GM12874 (cell line): ENCODE data around the gene ACOXL.

Source experiments
- CTCF ChIP-seq: IDR thresholded peaks from 2 replicates; pipeline ENCODE4 v1.5.1; 2011; ENCODE audit warnings: low read depth, mild to moderate bottlenecking, control low read depth, low read length, moderate library complexity; ENCODE audit not compliant: insufficient read depth

ACOXL gene

GRCh38 chr2:110878150-110878549 is 145.8 kb downstream of the ACOXL start:
- TF ChIP-seq CTCF = no peak

GRCh38 chr2:110881908-110882307 is 149.5 kb downstream of the ACOXL start:
- no peak for TF ChIP-seq CTCF

GRCh38 chr2:110883406-110883805 is 151.0 kb downstream of the ACOXL start:
- no peak for TF ChIP-seq CTCF

GRCh38 chr2:110885256-110885655 is 152.9 kb downstream of the ACOXL start:
- TF ChIP-seq CTCF = no peak

GRCh38 chr2:110886826-110887573 is 154.6 kb downstream of the ACOXL start:
- no peak for TF ChIP-seq CTCF

- no peak for TF ChIP-seq CTCF
These were observed 156.0 kb downstream of the ACOXL start for GRCh38 chr2:110888411-110888810.

- TF ChIP-seq CTCF = no peak
These were observed 159.3 kb downstream of the ACOXL start for GRCh38 chr2:110891626-110892025.
